ENCODE results near the gene TBC1D5. TPM values are rescaled to one million over a fixed set of nuclear protein-coding genes. Genes with fewer than 3 reads are reported as not detected.

The TBC1D5 gene
- total RNA-seq, 1 experiment from 2014 or later: 59.4 TPM

- no peak overlapping the region for H3K27ac ChIP-seq
- H3K4me1 ChIP-seq: no peaks in the 10 kb centered on the region
- no peaks in the 10 kb centered on the region for H3K27me3 ChIP-seq
- DNase-seq: no peak
- H3K9me3 ChIP-seq (replicated peaks): no peaks in the 10 kb centered on the region
- H3K36me3 ChIP-seq: 0 out of 2 replicates have a peak, but pooled peaks cover 2% of the 10 kb centered on the region
- H3K4me3 ChIP-seq: no peak overlapping the region
Observed at GRCh38 chr3:17207979-17208378, 534.5 kb downstream of the TBC1D5 start.

GRCh38 chr3:17207019-17207418 lies 535.4 kb downstream of the TBC1D5 start:
- DNase-seq: no peak
- H3K36me3 ChIP-seq: no peaks in the 10 kb centered on the region
- H3K27ac ChIP-seq: no peak overlapping the region
- H3K9me3 ChIP-seq (replicated peaks): no peaks in the 10 kb centered on the region
- H3K27me3 ChIP-seq: no peaks in the 10 kb centered on the region
- no peak overlapping the region for H3K4me3 ChIP-seq
- H3K4me1 ChIP-seq: no peaks in the 10 kb centered on the region

- Histone ChIP-seq H3K27ac (no peak overlapping the region), H3K4me1 (no peaks in the 10 kb centered on the region), H3K4me3 (no peak overlapping the region), H3K36me3 (no peaks in the 10 kb centered on the region), H3K27me3 (no peaks in the 10 kb centered on the region), H3K9me3 (replicated peaks) (no peaks in the 10 kb centered on the region)
- no peak for DNase-seq
Observed at GRCh38 chr3:17204049-17204650, 538.3 kb downstream of the TBC1D5 start.

GRCh38 chr3:17201538-17201937 lies 540.9 kb downstream of the TBC1D5 start:
- no peaks in the 10 kb centered on the region for H3K36me3 ChIP-seq
- H3K27me3 ChIP-seq: no peaks in the 10 kb centered on the region
- no peak for DNase-seq
- no peaks in the 10 kb centered on the region for H3K9me3 ChIP-seq (replicated peaks)
- no peak overlapping the region for H3K4me3 ChIP-seq
- no peaks in the 10 kb centered on the region for H3K4me1 ChIP-seq
- no peak overlapping the region for H3K27ac ChIP-seq

- DNase-seq: no peak
Observed at GRCh38 chr3:17195856-17196604, 546.4 kb downstream of the TBC1D5 start.

GRCh38 chr3:17195192-17195611 lies 547.2 kb downstream of the TBC1D5 start:
- Histone ChIP-seq H3K36me3 (no peaks in the 10 kb centered on the region), H3K27ac (no peak overlapping the region), H3K27me3 (no peaks in the 10 kb centered on the region), H3K9me3 (replicated peaks) (no peaks in the 10 kb centered on the region), H3K4me3 (no peak overlapping the region), H3K4me1 (no peaks in the 10 kb centered on the region)
- DNase-seq: no peak

More at GRCh38 chr3:17195856-17196604, 546.4 kb downstream of the TBC1D5 start:
- Histone ChIP-seq H3K27me3 (no peaks in the 10 kb centered on the region), H3K36me3 (no peaks in the 10 kb centered on the region), H3K9me3 (replicated peaks) (no peaks in the 10 kb centered on the region), H3K27ac (no peak overlapping the region), H3K4me1 (no peaks in the 10 kb centered on the region), H3K4me3 (no peak overlapping the region)

- Histone ChIP-seq H3K36me3 (no peaks in the 10 kb centered on the region; the same call in 1 of the 2 replicates), H3K27ac (no peak overlapping the region), H3K4me1 (no peaks in the 10 kb centered on the region), H3K9me3 (replicated peaks) (no peaks in the 10 kb centered on the region), H3K4me3 (no peak overlapping the region), H3K27me3 (no peaks in the 10 kb centered on the region)
- no peak for DNase-seq
Observed at GRCh38 chr3:17194116-17194515, 548.3 kb downstream of the TBC1D5 start.

GRCh38 chr3:17192995-17193394 lies 549.4 kb downstream of the TBC1D5 start:
- DNase-seq: no peak
- Histone ChIP-seq H3K9me3 (replicated peaks) (no peaks in the 10 kb centered on the region), H3K4me3 (no peak overlapping the region), H3K27me3 (no peaks in the 10 kb centered on the region), H3K27ac (no peak overlapping the region), H3K36me3 (no peaks in the 10 kb centered on the region; the same call in 1 of the 2 replicates), H3K4me1 (no peaks in the 10 kb centered on the region)

- Histone ChIP-seq H3K27me3 (no peaks in the 10 kb centered on the region), H3K27ac (no peak overlapping the region), H3K36me3 (no peaks in the 10 kb centered on the region; the same call in 1 of the 2 replicates), H3K9me3 (replicated peaks) (no peaks in the 10 kb centered on the region), H3K4me1 (no peaks in the 10 kb centered on the region), H3K4me3 (no peak overlapping the region)
- DNase-seq: no peak
Observed at GRCh38 chr3:17190353-17191078, 551.9 kb downstream of the TBC1D5 start.

- H3K4me1 ChIP-seq: no peaks in the 10 kb centered on the region
- H3K27ac ChIP-seq: no peak overlapping the region
- no peaks in the 10 kb centered on the region; the same call in 1 of the 2 replicates for H3K36me3 ChIP-seq
- H3K27me3 ChIP-seq: no peaks in the 10 kb centered on the region
- DNase-seq: no peak
- H3K9me3 ChIP-seq (replicated peaks): no peaks in the 10 kb centered on the region
- no peak overlapping the region for H3K4me3 ChIP-seq
Observed at GRCh38 chr3:17188378-17188777, 554.1 kb downstream of the TBC1D5 start.

- no peaks in the 10 kb centered on the region; the same call in 1 of the 2 replicates for H3K36me3 ChIP-seq
- no peak overlapping the region for H3K4me3 ChIP-seq
- no peak overlapping the region for H3K27ac ChIP-seq
- H3K27me3 ChIP-seq: no peaks in the 10 kb centered on the region
- no peaks in the 10 kb centered on the region for H3K9me3 ChIP-seq (replicated peaks)
- no peaks in the 10 kb centered on the region for H3K4me1 ChIP-seq
- DNase-seq: peak in 1 of 2 experiments; percentile 6
Observed at GRCh38 chr3:17187589-17188184, 554.7 kb downstream of the TBC1D5 start.

GRCh38 chr3:17183951-17184550 lies 558.4 kb downstream of the TBC1D5 start:
- Histone ChIP-seq H3K36me3 (no peaks in the 10 kb centered on the region), H3K4me1 (peaks cover 17% of the 10 kb centered on the region; the same call in 1 of the 2 replicates), H3K4me3 (no peak overlapping the region), H3K27ac (no peak overlapping the region), H3K27me3 (no peaks in the 10 kb centered on the region), H3K9me3 (replicated peaks) (no peaks in the 10 kb centered on the region)
- no peak for DNase-seq

- DNase-seq: peak in 1 of 2 experiments; percentile 39
- H3K9me3 ChIP-seq (replicated peaks): no peaks in the 10 kb centered on the region
- peaks cover 17% of the 10 kb centered on the region; the same call in 1 of the 2 replicates for H3K4me1 ChIP-seq
- H3K27me3 ChIP-seq: no peaks in the 10 kb centered on the region
- H3K4me3 ChIP-seq: no peak overlapping the region
- peak overlapping the region; percentile 9; the same call in 1 of the 2 replicates for H3K27ac ChIP-seq
- no peaks in the 10 kb centered on the region for H3K36me3 ChIP-seq
Observed at GRCh38 chr3:17182166-17182565, 560.3 kb downstream of the TBC1D5 start.

GRCh38 chr3:17181413-17181907 lies 561.0 kb downstream of the TBC1D5 start:
- H3K27ac ChIP-seq: no peak overlapping the region; the same call in 1 of the 2 replicates
- no peak for DNase-seq
- no peaks in the 10 kb centered on the region for H3K27me3 ChIP-seq
- H3K36me3 ChIP-seq: no peaks in the 10 kb centered on the region
- H3K9me3 ChIP-seq (replicated peaks): no peaks in the 10 kb centered on the region
- no peak overlapping the region for H3K4me3 ChIP-seq
- H3K4me1 ChIP-seq: peaks cover 17% of the 10 kb centered on the region; the same call in 1 of the 2 replicates

Measured in SJCRH30 (cell line).